ENCODE data around the gene WRNIP1.
A peak's percentile ranks its signal among the peaks of the same experiment; 100 is the strongest.

The WRNIP1 gene

DNA sequence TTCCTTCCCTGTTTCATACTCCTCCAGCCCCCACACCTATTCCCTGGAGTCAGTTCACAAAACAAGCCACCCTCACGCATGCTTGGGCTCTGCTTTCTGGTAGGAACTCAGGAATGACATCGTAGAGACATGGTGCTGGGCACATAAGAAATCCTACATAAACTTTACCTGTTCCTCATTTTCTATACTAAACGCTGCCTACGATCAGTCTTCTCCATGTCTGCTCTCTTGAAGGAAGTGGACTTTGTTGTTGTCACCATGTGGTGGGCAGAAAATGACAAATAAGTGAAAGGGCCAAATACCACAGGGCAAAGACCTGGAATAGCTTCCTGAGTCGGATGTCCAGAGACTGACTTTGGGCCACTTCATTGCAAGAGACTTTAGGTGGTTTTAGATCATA, 24.6 kb upstream of the WRNIP1 start:
- DNase-seq (ENCODE audit: low read depth in 1 of 2, low spot score in 1 of 2), result no peak

DNA sequence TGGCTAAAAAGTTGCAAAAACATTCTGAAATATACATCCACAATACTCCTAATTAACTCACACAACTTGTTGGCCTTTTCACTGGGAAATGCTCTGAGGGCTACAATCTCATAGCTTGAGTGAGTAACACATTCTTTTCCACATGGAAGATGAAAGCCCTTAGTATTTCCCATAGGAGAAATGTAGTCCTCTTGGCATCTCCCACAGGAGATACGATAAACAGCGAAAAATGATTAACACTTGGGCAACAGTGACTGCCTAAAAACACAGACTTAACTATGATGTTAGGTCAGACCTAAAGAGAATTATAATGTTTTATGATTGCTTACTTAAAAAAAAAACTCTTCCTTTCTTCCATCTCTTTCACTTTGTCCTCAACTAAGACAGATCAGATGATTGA, 23.4 kb upstream of the WRNIP1 start:
- no peak for DNase-seq (ENCODE audit: low read depth in 1 of 2, low spot score in 1 of 2)

DNA sequence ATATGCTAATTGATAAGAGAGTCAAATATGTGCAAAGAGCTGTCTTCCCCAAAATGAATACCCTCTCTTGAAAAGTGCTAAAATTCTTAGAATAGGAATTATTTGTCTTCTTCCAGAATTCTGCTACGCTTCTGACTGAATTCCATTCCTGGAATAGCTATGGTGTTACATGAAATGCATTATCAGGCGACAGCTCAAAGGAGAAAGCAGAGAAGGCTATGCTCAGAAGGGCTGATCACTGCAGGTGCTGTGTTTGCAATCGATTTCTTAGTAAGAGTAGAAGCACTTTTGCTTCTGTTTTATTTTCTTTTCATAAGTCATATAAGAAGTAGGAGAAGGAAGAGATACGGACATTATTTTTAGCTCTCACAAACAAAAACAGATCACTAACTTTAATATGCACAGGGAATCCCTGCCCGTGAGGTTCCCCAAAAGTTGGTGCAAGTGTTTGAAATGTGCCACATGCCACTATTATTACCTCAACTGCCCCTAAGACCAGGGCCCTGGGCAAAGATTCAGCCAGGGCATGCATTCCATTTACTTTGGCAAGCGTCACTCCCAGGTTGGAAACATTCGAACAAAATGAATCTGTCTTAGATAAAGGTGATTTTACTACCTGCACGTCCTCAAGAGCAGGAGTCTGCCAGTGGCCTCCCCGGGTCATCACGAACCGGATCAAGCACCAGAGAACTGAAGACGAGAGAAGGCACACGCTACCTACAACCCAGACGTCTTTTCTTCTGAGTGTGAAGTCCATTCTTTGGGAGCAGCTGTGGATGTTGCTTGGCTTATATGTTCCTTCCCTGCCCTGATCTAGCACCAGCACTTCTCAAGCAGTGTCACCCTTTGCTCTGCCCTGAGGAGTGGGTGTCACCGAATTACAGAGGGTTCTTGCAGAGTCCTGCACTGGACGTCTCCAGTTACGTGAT, 21.6 kb upstream of the WRNIP1 start:
- no peak for DNase-seq (ENCODE audit: low read depth in 1 of 2, low spot score in 1 of 2)

DNA sequence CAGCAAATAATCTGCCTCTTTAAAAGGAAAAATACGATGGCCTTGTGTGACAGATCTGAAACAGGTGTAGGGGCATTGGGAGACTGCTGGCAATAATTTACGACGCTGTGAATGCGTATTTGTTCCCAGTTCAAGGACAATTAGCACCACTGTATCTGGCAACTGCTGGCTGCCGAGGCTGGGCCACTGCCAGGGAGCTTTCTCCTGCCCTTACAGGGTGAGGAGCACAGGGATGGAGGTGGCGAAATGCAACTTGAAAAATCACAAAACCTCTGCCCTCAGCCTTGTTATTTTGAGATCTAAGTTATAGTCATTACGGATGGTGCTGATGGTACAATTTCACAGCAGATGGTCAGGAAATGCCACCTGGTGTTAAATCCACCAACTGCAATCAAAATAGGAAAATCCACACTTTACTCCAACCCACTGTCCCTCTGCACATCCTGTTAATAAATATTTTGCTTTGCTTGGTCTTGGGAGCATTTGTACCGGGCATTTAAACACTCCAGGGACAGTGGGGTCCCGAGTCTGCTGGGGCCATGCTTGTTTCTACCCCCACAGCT, 20.9 kb upstream of the WRNIP1 start:
- DNase-seq (ENCODE audit: low read depth in 1 of 2, low spot score in 1 of 2), result no peak

DNA sequence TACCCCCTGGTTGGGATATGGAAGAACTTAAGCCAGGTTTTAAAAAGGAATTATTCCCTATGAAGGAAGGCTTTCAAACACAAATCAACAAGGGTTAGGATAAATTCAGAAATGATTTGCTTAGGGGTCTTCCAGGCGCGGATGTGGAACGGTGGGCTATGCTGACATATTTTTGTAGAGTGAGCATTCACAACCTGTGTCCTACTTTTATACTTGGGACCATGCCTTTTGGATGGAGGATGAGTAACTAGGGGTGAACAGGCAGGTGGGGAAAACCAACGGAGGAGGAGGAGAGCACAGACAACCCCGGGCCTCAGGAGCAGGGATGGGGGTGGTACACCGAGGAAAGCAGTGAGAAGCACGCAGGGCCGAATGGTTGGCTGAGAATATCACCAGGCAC, 20.4 kb upstream of the WRNIP1 start:
- no peak for DNase-seq (ENCODE audit: low read depth in 1 of 2, low spot score in 1 of 2)

DNA sequence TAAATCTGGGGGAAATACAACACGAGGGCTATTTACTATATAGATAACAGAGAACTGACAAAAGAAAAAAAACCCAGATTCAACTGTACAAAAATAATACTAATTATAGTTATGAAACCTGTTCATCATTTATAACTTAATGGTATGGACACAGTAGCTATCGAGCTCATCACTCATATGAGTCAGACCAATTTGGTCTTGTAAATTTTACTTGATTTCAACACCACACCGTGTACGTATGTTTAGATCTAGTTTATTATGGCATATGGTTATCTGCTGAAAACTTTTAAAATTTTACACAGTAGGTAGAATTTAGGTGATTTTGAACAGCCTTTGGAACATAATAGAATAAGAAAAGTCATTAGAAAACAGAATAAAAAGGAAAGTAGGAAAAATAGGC, 19.9 kb upstream of the WRNIP1 start:
- no peak for DNase-seq (ENCODE audit: low read depth in 1 of 2, low spot score in 1 of 2)

DNA sequence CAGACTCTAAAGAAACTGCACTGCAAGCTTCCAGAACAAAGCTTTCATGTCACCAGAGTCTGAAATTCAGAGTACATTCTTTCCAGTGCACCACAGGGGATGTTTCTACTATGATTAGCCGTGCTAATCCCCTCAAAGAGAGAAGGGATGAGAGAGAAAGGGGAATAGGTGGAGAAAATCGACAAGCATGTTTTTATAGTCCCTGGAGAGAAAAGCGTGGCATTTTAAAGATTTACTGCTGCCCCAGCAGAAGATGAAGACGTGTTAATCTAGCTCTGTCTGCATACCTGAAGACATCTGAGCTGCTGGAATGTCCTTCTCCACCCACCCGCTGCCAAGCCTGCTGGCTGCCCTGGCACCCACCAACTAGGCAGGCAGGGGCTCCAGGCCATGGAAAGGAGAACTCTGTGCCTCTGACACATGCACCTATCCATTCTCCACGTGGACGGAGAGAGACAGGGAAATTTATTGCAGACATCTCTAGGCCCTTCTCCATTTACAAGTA, 18.6 kb upstream of the WRNIP1 start:
- DNase-seq (ENCODE audit: low read depth in 1 of 2, low spot score in 1 of 2), result no peak

DNA sequence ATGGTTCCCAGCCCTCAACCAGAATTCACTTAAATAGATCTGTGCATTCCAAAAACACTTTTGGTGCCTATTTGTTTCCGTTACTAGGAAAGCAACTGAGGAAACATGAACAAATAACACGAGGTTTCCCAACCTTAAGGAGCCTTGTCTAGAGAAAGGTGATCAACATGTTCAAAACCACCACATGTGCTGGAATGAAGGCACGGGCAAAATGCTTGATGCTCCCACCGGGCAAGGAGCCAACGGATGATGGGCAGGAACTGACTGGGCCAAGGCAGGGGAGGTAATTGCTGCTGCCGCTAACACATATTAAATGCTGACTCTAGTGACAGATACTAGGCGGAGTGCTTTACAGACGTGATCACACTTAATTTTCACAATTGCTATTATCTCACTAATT, 17.0 kb upstream of the WRNIP1 start:
- no peak for DNase-seq (ENCODE audit: low read depth in 1 of 2, low spot score in 1 of 2)

DNA sequence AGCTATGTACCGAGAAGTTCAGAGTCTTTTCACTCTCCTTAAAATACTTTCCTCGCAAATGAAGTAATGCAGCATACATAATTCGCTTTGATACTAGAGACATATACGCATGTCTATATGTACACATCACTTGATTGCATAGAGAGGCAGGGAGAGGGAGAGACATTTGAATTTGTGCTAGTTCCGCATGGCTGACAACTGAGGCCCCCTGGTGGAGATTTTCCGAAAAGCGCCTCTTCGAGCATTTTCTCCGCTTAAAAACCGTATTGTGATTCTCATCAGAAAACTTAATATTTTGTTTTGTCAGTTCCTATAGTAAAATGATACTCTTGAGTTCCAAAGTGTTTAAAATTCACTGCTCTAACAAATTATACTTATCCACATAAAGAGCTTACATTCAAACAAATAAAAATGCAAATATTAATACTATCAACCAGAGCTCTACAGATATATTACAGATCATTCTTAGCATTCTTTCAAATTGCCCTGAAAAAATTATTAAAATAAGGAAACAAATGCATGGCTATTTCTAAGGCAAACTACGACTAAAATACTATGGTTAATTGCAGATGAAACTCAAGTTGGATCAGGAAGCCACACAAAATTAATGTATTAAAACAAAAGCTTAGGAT, 15.1 kb upstream of the WRNIP1 start:
- DNase-seq (ENCODE audit: low read depth in 1 of 2, low spot score in 1 of 2), result peak; percentile 48 to 65

DNA sequence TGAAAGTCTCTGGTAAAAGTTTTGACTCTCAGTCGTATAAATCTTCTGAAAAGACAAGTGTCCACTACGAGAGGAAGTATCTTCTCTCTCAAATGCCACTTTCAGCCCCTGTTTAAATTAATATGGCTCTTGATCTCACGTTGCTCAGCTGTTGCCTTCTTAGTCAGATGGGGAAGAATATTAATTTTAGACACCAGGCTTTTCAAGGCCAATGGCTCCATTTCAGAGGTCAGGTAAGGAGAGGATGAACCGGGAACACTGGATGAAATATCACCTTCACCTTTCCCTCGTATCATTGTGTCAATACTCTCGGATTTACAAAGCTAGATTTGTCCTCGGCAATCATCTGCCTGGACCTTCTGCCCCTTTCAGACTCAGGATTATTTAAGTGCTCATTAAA, 14.4 kb upstream of the WRNIP1 start, which contains the start of gene MYLK4:
MYLK4 (minus strand) TSS at position 91 of the 400 bp plus-strand sequence. CDS start 1,628 bp downstream, outside the sequence.
- DNase-seq (ENCODE audit: low read depth in 1 of 2, low spot score in 1 of 2), result no peak

DNA sequence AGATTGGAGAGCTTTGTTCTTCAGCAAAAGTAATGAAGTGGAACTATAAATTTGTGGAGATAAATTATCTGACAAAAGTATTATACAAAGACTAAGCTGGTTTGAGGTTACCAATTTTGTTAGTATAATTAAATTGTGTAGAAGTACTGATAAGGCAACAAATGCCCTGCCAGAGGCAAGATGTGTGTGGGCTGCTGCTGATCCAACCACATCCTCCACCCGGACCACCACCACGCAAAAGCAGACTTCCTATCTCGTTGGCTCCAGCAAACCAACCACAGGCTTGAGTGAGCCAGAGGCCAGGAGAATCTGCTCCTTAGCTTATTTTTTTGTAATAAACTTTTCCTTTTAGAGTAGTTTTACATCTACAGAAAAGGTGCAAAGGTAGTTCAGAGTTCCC, 13.3 kb upstream of the WRNIP1 start:
- DNase-seq (ENCODE audit: low read depth in 1 of 2, low spot score in 1 of 2), result no peak

DNA sequence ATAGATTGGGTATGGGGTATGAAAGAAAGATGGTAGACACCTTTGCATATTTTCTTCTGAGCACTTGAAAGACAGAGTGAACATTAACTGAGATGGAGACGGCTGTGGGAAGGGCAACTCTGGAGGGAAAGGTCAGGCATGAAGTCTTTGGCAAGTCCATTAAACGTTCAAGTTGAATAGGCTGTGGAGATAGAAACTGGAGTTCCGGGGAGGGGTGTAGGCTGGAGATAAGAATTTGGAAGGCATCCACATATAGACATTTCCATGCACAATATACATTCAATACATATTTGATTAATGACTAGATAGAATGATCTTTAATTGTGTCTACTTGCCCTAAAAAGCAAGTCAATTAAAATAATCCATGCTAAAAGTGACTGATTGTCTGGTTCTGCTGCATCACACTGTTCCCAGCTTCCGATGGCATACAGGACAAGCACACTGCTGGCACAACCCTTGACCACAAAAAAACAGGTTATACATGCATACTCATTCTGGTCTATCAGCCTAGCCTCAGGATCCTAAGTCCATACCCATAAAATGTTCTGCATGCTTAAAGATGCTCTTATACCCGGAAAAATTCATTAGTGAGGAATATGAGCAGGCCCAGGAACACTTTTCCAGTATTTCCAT, 12.6 kb upstream of the WRNIP1 start:
- no peak for DNase-seq (ENCODE audit: low read depth in 1 of 2, low spot score in 1 of 2)

DNA sequence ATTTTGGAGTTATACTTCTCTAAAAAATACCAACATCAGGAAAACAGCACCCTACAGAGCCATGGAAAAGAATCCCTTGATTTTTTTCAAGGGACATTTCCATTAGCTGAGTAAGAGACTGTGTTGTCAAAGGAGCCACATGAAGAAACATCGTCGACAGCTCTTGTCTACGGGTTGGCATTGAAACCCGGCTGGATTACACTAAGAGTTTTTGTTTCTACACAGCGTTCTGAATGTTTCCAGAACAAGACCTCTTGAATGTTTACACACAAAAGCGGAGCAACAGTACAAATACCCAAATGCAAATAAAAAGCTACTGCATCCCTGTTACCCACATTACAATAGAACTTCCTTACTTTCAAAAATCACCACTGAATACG, 12.1 kb upstream of the WRNIP1 start:
- no peak for DNase-seq (ENCODE audit: low read depth in 1 of 2, low spot score in 1 of 2)

DNA sequence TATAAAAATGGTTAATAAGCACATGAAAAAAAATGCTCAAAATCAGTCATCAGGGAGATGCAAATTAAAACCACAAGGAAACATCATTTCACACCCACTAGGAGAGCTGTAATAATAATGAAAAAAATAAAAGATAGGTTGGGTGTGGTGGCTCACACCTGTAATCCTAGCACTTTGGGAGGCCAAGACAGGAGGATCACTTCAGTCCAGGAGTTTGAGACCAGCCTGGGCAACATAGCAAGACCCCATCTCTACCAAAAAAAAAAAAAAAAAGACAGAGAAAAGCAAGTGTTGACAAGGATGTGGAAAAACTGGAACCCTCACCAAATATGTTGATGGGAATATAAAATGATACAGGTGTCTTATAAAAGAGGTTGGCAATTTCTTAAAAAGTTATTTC, 11.4 kb upstream of the WRNIP1 start:
- DNase-seq (ENCODE audit: low read depth in 1 of 2, low spot score in 1 of 2), result no peak

DNA sequence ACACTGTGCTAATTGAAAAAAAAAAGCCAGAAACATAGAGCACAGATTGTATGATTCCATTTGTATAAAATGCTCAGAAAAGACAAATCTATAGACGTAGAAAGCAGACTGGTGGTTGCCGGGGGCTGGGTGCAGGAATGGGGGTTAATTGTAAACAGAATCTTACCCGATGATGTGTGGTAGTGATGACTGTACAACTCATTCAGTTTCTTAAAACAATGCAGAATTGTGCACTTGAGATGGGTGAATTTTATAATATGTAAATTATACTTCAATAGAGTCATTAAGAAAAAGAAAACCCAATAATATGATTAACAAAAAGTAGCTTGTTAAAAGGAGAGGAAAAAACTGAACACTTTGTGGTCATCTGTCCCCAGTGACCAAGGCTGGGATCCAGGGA, 10.8 kb upstream of the WRNIP1 start:
- no peak for DNase-seq (ENCODE audit: low read depth in 1 of 2, low spot score in 1 of 2)

DNA sequence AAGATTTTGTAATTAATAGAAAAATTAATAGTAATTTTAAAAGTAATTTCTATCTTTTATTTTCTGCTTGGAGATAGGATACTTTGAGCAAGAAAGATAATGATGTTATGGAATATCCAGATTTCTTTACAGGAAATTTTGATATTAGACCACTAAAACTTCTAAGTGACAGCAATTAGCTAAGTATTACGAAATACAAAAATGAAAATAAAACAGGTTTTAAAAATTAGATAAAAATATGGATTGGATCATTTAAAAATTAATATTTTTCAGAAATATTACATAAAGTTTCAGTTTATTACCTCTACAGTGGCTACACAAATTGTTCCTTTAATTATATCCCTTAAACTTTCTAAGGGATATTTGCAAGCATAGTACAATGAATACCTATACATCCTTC, 10.3 kb upstream of the WRNIP1 start:
- DNase-seq (ENCODE audit: low read depth in 1 of 2, low spot score in 1 of 2), result no peak

DNA sequence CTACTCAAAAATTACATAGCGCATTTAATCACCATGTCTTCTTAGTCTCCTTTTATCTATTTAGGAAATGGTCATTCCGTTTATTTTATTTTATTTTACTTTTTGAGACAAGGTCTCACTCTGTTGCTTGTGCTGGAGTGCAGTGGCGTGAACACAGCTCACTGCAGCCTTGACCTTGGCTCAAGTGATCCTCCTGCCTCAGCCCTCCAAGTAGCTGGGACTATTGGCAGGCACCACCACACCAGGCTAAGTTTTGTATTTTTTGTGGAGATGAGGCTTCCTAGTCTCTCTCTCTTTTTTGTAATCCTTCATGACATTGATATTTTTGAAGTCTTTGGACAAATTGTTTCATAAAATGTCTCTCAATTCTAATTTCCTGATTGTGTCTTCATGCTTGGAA, 9.7 kb upstream of the WRNIP1 start:
- no peak for DNase-seq (ENCODE audit: low read depth in 1 of 2, low spot score in 1 of 2)

DNA sequence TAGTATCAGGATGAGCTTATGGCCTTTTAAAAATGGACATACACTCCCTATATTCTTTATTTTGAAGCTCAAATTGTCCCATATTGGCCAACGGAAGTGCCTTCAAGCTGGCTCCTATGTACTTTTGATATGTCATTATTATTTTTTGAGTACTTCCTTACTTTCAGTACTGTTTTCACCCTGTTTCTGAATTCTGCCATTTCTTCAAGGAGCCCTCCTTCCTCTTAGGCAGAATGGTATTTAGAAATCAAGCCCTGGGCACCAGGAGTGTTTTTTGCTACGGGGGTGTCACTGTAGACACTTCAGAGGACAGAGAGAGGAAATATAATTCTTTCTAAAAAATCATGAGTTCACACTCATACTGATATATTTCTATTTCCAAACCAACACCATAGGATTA, 9.0 kb upstream of the WRNIP1 start:
- DNase-seq (ENCODE audit: low read depth in 1 of 2, low spot score in 1 of 2), result no peak

DNA sequence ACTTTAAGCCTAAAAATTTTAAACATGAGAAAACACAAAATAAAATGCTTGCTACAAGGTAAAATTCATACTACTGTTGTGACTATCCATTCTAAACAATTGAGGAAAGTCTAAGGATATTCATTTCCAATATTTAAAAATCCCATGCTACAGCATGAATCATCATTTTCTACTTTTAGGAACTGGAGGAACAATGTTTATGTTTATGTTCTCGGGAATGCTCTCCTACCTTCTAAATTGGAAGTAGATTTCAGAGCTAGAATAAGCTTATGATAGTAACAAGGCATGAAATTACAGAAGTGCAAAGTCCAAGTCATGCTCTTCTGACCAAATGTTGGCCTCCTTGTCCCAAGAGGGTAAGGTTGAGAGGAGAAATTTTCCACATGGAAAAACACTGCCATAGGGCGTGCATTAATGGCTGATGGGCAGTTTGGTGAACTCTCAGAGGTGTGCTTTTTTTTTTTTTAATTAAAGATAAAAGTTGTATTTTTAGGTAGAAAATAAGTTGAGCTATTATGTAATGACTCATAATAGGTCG, 8.4 kb upstream of the WRNIP1 start:
- no peak for DNase-seq (ENCODE audit: low read depth in 1 of 2, low spot score in 1 of 2)

DNA sequence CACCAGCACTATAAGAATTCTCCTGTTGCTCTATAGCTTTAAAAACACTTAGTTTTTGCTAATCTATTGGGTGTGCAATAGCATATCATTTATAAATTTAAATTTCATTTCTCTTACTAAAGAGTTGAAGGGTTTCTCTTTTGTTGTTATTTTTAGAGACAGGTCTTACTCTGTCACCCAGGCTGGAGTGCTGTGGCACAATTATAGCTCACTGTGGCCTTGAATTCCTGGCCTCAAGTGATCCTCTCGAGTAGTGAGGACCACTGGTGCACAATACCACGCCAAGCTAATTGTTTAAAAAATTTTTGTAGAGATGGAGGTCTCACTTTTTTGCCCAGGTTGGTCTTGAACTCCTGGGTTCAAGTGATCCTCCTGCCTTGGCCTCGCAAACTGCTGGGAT, 6.2 kb upstream of the WRNIP1 start:
- no peak for DNase-seq (ENCODE audit: low read depth in 1 of 2, low spot score in 1 of 2)
